Measurements from ENCODE around the gene ATG9B.
"Not testable (repeated sequence)": the region's sequence is repeated elsewhere in the genome, so short reads cannot be mapped to it uniquely, and the experiment has no call there.

Gene ATG9B

DNA sequence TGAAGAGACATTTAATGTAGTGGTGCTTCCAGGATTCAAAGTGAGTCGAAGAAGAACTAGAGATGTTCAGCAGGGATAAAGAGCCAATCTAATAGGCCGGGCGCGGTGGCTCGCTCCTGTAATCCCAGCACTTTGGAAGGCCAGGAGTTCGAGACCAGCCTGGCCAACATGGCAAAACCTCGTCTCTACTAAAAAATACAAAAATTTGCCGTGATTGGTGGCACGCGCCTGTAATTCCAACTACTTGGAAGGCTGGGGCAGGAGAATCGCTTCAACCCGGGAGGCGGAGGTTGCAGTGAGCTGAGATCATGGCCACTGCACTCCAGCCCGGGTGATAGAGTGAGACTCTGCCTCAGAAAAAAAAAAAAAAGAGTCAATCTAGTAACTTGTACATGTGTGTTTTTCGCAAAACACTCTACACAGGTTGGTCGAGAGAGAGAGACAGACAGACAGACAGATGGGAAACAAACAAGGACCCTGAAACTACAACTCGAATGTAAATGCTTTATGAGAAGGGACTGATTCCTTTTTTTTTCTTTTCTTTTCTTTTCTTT lies 4.7 kb upstream of the ATG9B start:
- Histone ChIP-seq H3K36me3 (ENCODE audit: insufficient read depth) (no peaks in the 10 kb centered on the region), H3K4me1 (ENCODE audit: low read depth, poor library complexity, severe bottlenecking) (peaks cover 23% of the 10 kb centered on the region), H2AFZ (ENCODE audit: low read depth) (peak overlapping the region; percentile 82), H3K4me3 (IDR thresholded peaks at IDR 0.05; ENCODE audit: insufficient read depth, low read depth, low read length) (no peak overlapping the region), H3K4me2 (peak overlapping the region; percentile 86), H3K9ac (peak overlapping the region; percentile 64), H3K27ac (peak overlapping the region; percentile 58), H4K20me1 (ENCODE audit: insufficient read depth) (no peaks in the 10 kb centered on the region), H3K79me2 (ENCODE audit: insufficient read depth, low read depth) (0 out of 2 replicates have a peak, but pooled peaks cover 5% of the 10 kb centered on the region), H3K27me3 (ENCODE audit: insufficient read depth, low read depth) (0 out of 2 replicates have a peak, but pooled peaks cover 11% of the 10 kb centered on the region)
- TF ChIP-seq, protein P1, sequence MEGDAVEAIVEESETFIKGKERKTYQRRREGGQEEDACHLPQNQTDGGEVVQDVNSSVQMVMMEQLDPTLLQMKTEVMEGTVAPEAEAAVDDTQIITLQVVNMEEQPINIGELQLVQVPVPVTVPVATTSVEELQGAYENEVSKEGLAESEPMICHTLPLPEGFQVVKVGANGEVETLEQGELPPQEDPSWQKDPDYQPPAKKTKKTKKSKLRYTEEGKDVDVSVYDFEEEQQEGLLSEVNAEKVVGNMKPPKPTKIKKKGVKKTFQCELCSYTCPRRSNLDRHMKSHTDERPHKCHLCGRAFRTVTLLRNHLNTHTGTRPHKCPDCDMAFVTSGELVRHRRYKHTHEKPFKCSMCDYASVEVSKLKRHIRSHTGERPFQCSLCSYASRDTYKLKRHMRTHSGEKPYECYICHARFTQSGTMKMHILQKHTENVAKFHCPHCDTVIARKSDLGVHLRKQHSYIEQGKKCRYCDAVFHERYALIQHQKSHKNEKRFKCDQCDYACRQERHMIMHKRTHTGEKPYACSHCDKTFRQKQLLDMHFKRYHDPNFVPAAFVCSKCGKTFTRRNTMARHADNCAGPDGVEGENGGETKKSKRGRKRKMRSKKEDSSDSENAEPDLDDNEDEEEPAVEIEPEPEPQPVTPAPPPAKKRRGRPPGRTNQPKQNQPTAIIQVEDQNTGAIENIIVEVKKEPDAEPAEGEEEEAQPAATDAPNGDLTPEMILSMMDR (conservative IDR thresholded peaks at IDR 0.05; ENCODE audit: low read depth, low read length), result peak; percentile 42; the same call in 1 of the 2 replicates

DNA sequence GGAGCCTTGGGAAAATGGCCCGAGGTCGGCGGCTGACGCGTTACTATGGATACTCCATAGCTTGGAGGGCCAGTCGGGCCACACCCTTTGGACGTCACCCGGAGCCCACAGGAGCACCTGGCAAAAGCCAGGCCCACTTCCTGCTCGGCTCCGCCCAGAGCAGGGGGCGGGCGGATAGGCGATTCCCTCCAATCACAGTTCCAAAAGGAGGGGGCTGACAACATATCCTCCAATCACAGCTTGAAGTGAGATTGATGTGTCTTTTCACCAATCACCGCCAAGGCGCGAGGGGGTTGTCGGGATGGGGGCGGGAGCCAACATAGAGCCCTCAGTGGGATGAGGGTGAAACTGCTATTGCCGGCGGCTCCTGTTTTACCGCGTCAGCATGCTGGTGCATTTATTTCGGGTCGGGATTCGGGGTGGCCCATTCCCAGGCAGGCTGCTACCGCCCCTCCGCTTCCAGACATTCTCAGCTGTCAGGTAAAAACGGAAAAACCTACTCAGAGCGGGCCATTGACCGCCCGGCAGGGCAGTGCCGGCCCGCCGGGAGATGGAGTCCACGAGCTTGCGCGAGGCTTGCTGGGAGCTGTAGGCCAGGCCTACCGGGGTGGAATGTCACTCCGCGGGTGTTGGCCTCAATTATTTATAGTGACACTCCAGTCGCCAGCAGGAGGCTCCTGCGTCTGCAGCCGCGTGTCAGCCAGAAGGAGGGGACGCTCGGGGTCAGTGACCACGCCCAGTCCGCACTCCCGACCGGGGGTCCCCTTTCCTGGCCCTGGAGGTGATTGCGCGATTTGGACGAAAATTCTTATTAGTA lies 4.0 kb upstream of the ATG9B start, which contains the start of gene ABCB8:
Gene ABCB8 (plus strand): TSS at position 320 of the 817 bp plus-strand sequence. CDS start 66 bp downstream, at position 386.
- Histone ChIP-seq H3K4me3 (IDR thresholded peaks at IDR 0.05; ENCODE audit: insufficient read depth, low read depth, low read length) (peak within 1 kb of the TSS; percentile 32), H3K27me3 (ENCODE audit: insufficient read depth, low read depth) (0 out of 2 replicates have a peak, but pooled peaks cover 11% of the 10 kb centered on the region), H3K79me2 (ENCODE audit: insufficient read depth, low read depth) (0 out of 2 replicates have a peak, but pooled peaks cover 5% of the 10 kb centered on the region), H2AFZ (ENCODE audit: low read depth) (peak within 1 kb of the TSS; percentile 82), H3K4me1 (ENCODE audit: low read depth, poor library complexity, severe bottlenecking) (peaks cover 23% of the 10 kb centered on the region), H3K36me3 (ENCODE audit: insufficient read depth) (no peaks in the 10 kb centered on the region), H3K4me2 (peak within 1 kb of the TSS; percentile 86), H4K20me1 (ENCODE audit: insufficient read depth) (no peaks in the 10 kb centered on the region), H3K9ac (peak within 1 kb of the TSS; percentile 64), H3K27ac (peak within 1 kb of the TSS; percentile 58)
- TF ChIP-seq, protein P1 (conservative IDR thresholded peaks at IDR 0.05; ENCODE audit: low read depth, low read length), result peak; percentile 76

DNA sequence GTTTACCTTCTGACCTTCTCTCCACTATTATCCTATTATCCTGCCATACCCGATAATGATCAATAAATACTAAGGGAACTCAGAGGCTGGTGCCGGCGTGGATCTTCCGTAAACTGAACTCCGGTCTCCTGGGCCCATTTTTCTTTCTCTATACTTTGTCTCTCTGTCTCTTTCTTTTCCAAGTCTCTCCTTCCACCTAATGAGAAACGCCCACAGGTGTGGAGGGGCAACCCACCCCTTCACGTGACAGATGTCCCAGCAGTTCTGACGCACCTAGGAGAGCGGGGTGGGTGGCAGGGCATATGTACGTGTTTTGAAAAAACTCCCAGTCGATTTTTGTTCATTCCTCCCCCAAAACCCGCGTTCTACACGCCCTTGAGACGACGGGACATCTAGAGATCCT lies 3.4 kb upstream of the ATG9B start:
- Histone ChIP-seq H3K4me1 (ENCODE audit: low read depth, poor library complexity, severe bottlenecking) (peaks cover 23% of the 10 kb centered on the region), H3K4me3 (IDR thresholded peaks at IDR 0.05; ENCODE audit: insufficient read depth, low read depth, low read length) (peak overlapping the region; percentile 32), H3K9ac (peak overlapping the region; percentile 64), H3K27ac (peak overlapping the region; percentile 58), H3K27me3 (ENCODE audit: insufficient read depth, low read depth) (0 out of 2 replicates have a peak, but pooled peaks cover 11% of the 10 kb centered on the region), H2AFZ (ENCODE audit: low read depth) (peak overlapping the region; percentile 58), H3K4me2 (peak overlapping the region; percentile 34)
- not testable (repeated sequence) for H3K79me2 ChIP-seq (ENCODE audit: insufficient read depth, low read depth); H4K20me1 ChIP-seq (ENCODE audit: insufficient read depth); H3K36me3 ChIP-seq (ENCODE audit: insufficient read depth)

DNA sequence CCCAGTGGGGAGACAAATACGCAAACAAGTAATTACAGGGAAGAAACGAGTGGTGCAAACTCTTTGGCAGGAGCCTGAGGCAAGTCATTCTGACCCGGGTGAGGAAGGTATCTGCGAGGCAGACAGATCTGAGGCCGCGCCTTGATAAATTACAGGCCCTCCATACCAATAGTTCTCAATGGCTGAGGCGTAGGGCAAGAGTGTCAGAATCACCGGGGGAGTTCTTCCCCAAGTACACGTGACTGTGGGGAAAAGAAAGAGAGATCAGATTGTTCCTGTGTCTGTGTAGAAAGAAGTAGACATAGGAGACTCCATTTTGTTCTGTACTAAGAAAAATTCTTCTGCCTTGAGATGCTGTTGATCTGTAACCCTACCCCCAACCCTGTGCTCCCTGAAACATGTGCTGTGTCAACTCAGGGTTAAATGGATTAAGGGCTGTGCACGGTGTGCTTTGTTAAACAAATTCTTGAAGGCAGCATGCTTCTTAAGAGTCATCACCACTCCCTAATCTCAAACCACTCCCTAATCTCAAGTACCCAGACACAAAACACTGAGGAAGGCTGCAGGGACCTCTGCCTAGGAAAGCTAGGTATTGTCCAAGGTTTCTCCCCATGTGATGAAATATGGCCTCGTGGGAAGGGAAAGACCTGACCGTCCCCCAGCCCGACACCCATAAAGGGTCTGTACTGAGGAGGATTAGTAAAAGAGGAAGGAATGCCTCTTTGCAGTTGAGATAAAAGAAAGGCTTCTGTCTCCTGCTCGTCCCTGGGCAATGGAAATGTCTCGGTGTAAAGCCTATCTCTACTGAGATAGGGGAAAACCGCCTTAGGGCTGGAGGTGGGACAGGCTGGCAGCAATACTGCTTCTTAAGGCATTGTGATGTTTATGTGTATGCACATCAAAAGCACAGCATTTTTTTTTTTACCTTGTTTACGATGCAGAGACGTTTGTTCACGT lies 2.8 kb upstream of the ATG9B start:
- Histone ChIP-seq H3K9ac (peak overlapping the region; percentile 64; the same call in 1 of the 2 replicates), H2AFZ (ENCODE audit: low read depth) (peak overlapping the region; percentile 58), H3K4me1 (ENCODE audit: low read depth, poor library complexity, severe bottlenecking) (peaks cover 23% of the 10 kb centered on the region), H3K4me3 (IDR thresholded peaks at IDR 0.05; ENCODE audit: insufficient read depth, low read depth, low read length) (peak overlapping the region; percentile 32), H3K27me3 (ENCODE audit: insufficient read depth, low read depth) (peaks cover 16% of the 10 kb centered on the region), H3K4me2 (peak overlapping the region; percentile 34)
- not testable (repeated sequence) for H3K79me2 ChIP-seq (ENCODE audit: insufficient read depth, low read depth); H3K27ac ChIP-seq; H3K36me3 ChIP-seq (ENCODE audit: insufficient read depth); H4K20me1 ChIP-seq (ENCODE audit: insufficient read depth)

All from KMS-11 (cell line).